Heart left ventricle (tissue), 16 donors: ENCODE measurements around the gene SGIP1. TPM values are rescaled to one million over a fixed set of nuclear protein-coding genes. Genes with fewer than 3 reads are reported as not detected.
"Not testable (repeated sequence)": the region's sequence is repeated elsewhere in the genome, so short reads cannot be mapped to it uniquely, and the experiment has no call there.

Source experiments
- ATAC-seq, 4 donors: fragments of 200-7000 bp; cut with Tn5 transposase; one replicate each; pipeline ENCODE4 v1.9.1; 2020 to 2022; ENCODE audit warnings: moderate library complexity in 4 of 4, mild to moderate bottlenecking in 3 of 4, moderate number of reproducible peaks in 1 of 4
- DNase-seq, 5 donors: peaks; one replicate each; pipeline ENCODE4 v3.0.0-alpha.2; 2020
- H3K27ac ChIP-seq, 12 donors: fragments of 200-600 bp; sonication (generic) in 4 of 12; one replicate each; pipeline versions ENCODE4 v1.5.0 to v1.8.0; 2016 to 2022; ENCODE audit warnings: mild to moderate bottlenecking in 2 of 12
- H3K27me3 ChIP-seq, 9 donors: fragments of 200-600 bp; sonication (generic) in 2 of 9; one replicate each; pipeline versions ENCODE4 v1.5.1 to v1.8.0; 2016 to 2022; ENCODE audit warnings: mild to moderate bottlenecking in 3 of 9
- H3K36me3 ChIP-seq, 9 donors: fragments of 200-600 bp; sonication (generic) in 2 of 9; one replicate each; pipeline versions ENCODE4 v1.5.0 to v1.8.0; 2018 to 2022; ENCODE audit warnings: mild to moderate bottlenecking in 2 of 9
- H3K4me1 ChIP-seq, 12 donors: fragments of 200-600 bp; sonication (generic) in 4 of 12; one replicate each; pipeline versions ENCODE4 v1.5.0 to v1.8.0; 2016 to 2022; ENCODE audit warnings: mild to moderate bottlenecking in 3 of 12
- H3K4me3 ChIP-seq, 12 donors: fragments of 200-600 bp; sonication (generic) in 4 of 12; one replicate each; pipeline versions ENCODE4 v1.5.0 to v1.8.0; 2017 to 2022; ENCODE audit warnings: mild to moderate bottlenecking in 9 of 12, moderate library complexity in 4 of 12
- H3K9me3 ChIP-seq, 12 donors: fragments of 200-600 bp; sonication (generic) in 4 of 12; one replicate each; pipeline versions ENCODE4 v1.5.0 to v1.8.0; 2016 to 2022; ENCODE audit warnings: mild to moderate bottlenecking in 1 of 12
- POLR2A ChIP-seq, 2 donors: fragments of 450-650 bp; IDR thresholded peaks; one replicate each; pipeline ENCODE4 v1.6.1; 2017; ENCODE audit warnings: antibody characterized with exemption in 2 of 2, mild to moderate bottlenecking in 2 of 2, moderate library complexity in 2 of 2
- WGBS, 4 donors: extraction: QIAGEN DNeasy Blood & Tissue Kit in 2 of 4; methylation state at CpG; one replicate each; pipeline versions ENCODE4 v1.1.5 to v1.1.7; 2013 to 2018; 5-methylcytosine and 5-hydroxymethylcytosine counted together
- intact Hi-C, 10 donors: fragments of 100-400 bp; cut with DNase I; formaldehyde crosslinking; loops; one replicate each; pipeline versions ENCODE4 v1.11.1 to v1.14.2; 2022
- polyA plus RNA-seq, 2 donors: library from polyadenylated mRNA; stranded (reverse); fragments of 200-250 nt; gene quantifications; one replicate each; pipeline ENCODE4 v1.2.3, GENCODE V29; 2013
- total RNA-seq, 9 donors: library from RNA; depleted of rRNA in 2 of 9; stranded (reverse); fragments of >200 nt in 2 of 9; fragmentation: NEBNext Ultra II Directional in 3 of 9; extraction: Animal tissue kit (Norgen Biotek cat#: 25700) in 3 of 9; gene quantifications; one replicate each; pipeline versions ENCODE4 v1.1.0 to v1.2.4, GENCODE V29; 2016 to 2023
- TF ChIP-seq, protein P1 (sequence below), 12 donors: fragments of 200-600 bp; sonication (generic) in 4 of 12; IDR thresholded peaks; one replicate each; pipeline versions ENCODE4 v1.5.0 to v1.8.0; 2018 to 2022; ENCODE audit warnings: antibody characterized with exemption in 12 of 12, mild to moderate bottlenecking in 5 of 12
- donor health status: ischemic (EF 13 %, LVEDD 7.1; RV severe dilation, severe dysfunction).
- donor health status: healthy with polysubstance abuse.
- donor health status: DM: no; HTN: yes; CAD: no.
- donor health status: DM: no; HTN: no; CAD: no.
- donor health status: ischemic (EF 25% LVEDD 6.9; RV normal size, moderate dysfunction).
- donor health status: ischemic (EF 25% LVEDD 5.7; RV mildly dilated, moderate dysfunction).
- donor health status: healthy.
- donor health status: DM: yes; HTN: yes; CAD: no.
- donor health status: ischemic (EF 35%, LVEDD 5.7; RV mildly dilated, moderate dysfunction).
- donor health status: nonischemic (EF 11% LVEDD 7.7; RV severe dilation, severe dysfunction).
- donor health status: DM: yes; HTN: yes; CAD: no.
- donor health status: PGD.
- donor health status: ischemic (EF 29% LVEDD 5.4; RV normal size, mild dysfunction).
- donor health status: nonischemic (EF 23%, LVEDD 6.1; RV moderate dilation, normal function).

SGIP1 gene
- total and polyA plus RNA-seq, 11 donors: 2.1 to 17.3 (median 5.0) TPM

DNA sequence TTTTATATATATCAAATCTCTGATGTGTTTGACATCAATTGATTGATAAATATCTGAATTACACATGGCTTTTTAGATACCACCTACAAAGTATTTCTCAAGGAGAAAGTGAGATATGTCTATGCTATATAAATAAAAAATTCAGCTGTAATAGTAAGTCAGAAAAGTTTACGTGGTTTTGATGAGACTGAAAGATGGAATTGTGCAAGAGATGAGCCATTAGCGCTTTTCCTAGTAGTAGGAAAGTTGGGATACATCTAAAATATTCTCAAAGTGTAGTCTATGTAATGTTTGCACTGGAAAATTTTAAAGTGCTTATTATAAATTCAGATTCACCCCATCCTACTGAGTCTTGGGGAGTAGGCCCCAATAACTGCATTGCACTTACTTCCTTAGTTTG is 49.1 kb downstream of the SGIP1 start:
- peaks cover 0 to 15% (median 0%) of the 10 kb centered on the region in 12 donors for H3K4me1 ChIP-seq
- H3K27ac ChIP-seq: no peak overlapping the region
- no peaks in the 10 kb centered on the region for H3K27me3 ChIP-seq
- intact Hi-C loops: no loop called here
- no peak for DNase-seq
- no peaks in the 10 kb centered on the region for H3K9me3 ChIP-seq
- no peak for TF ChIP-seq POLR2A (IDR thresholded peaks at IDR 0.05)
- TF ChIP-seq, protein P1, sequence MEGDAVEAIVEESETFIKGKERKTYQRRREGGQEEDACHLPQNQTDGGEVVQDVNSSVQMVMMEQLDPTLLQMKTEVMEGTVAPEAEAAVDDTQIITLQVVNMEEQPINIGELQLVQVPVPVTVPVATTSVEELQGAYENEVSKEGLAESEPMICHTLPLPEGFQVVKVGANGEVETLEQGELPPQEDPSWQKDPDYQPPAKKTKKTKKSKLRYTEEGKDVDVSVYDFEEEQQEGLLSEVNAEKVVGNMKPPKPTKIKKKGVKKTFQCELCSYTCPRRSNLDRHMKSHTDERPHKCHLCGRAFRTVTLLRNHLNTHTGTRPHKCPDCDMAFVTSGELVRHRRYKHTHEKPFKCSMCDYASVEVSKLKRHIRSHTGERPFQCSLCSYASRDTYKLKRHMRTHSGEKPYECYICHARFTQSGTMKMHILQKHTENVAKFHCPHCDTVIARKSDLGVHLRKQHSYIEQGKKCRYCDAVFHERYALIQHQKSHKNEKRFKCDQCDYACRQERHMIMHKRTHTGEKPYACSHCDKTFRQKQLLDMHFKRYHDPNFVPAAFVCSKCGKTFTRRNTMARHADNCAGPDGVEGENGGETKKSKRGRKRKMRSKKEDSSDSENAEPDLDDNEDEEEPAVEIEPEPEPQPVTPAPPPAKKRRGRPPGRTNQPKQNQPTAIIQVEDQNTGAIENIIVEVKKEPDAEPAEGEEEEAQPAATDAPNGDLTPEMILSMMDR (IDR thresholded peaks at IDR 0.05): no peak
- 49 to 98% (median 84%) methylated on average over 2 of the region's 2 CpGs for WGBS, 4 donors
- H3K4me3 ChIP-seq: no peak overlapping the region
- H3K36me3 ChIP-seq: no peaks in the 10 kb centered on the region
- ATAC-seq: no peak

DNA sequence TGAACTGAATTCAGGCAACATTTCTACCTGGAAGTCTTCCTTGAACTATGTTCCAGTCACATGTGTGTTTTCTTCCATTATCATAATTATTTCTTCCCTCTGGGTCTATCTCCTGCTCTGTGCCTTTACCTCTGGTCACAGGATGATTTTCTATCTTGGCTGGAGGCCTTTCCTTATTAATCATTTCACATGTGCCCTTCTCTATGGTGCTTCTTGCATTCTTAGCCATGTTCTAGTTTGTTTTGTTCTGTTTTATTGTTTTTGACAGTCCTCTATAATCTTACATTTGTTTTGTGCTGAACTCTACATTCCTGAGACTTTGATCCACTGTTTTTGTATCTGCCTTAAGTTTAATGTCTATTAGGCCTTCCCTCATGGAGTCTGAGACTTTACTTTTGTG is 51.0 kb downstream of the SGIP1 start:
- H3K4me1 ChIP-seq: peaks cover 0 to 12% (median 0%) of the 10 kb centered on the region in 12 donors
- H3K27ac ChIP-seq: no peak overlapping the region
- no peak overlapping the region for H3K4me3 ChIP-seq
- H3K36me3 ChIP-seq: no peaks in the 10 kb centered on the region
- no peaks in the 10 kb centered on the region for H3K27me3 ChIP-seq
- ATAC-seq (no peak), DNase-seq (no peak)
- TF ChIP-seq POLR2A (IDR thresholded peaks at IDR 0.05): no peak
- TF ChIP-seq, protein P1 (IDR thresholded peaks at IDR 0.05): no peak
- intact Hi-C loops: no loop called here
- no peaks in the 10 kb centered on the region for H3K9me3 ChIP-seq

DNA sequence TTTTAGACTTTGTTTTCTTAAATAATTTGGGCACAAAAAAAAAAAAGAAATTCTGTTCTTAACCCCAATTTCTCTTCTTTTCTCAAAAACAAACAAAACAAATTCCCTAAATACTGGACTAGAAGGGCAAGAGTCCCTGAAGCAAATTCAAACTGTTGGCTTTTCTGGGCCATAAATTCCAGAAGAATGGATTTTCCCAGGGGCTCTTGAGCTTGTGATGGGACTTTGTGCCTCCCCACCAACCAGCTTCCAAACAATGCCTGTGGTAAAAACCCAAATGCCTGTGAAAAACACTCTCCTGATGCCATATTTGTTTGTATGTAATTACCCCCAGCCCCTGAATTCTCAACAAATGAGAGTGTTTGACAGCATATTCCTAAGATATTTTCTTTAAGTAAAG is 55.4 kb downstream of the SGIP1 start:
- Histone ChIP-seq H3K27ac (no peak overlapping the region), H3K36me3 (peaks cover 0 to 21% (median 0%) of the 10 kb centered on the region in 9 donors), H3K9me3 (no peaks in the 10 kb centered on the region), H3K27me3 (no peaks in the 10 kb centered on the region), H3K4me1 (peaks cover 0 to 12% (median 0%) of the 10 kb centered on the region in 12 donors), H3K4me3 (no peak overlapping the region)
- DNase-seq: no peak
- intact Hi-C loops: no loop called here
- ATAC-seq: no peak
- TF ChIP-seq, protein P1 (IDR thresholded peaks at IDR 0.05): no peak
- no peak for TF ChIP-seq POLR2A (IDR thresholded peaks at IDR 0.05)

DNA sequence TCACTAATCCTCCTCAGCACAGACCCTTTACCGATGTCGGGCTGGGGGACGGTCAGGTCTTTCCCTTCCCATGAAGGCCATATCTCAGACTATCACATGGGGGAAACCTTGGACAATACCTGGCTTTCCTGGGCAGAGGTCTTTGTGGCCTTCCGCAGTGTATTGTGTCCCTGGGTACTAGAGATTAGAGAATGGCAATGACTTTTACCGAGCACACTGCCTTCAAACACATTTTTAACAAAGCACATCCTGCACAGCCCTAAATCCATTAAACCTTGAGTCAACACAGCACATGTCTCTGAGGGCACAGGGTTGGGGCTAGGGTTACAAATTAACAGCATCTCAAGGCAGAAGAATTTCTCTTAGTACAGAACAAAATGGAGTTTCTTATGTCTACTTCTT is 58.2 kb downstream of the SGIP1 start:
- 74 to 82% (median 78%) methylated on average over 5 of the region's 5 CpGs for WGBS, 4 donors

DNA sequence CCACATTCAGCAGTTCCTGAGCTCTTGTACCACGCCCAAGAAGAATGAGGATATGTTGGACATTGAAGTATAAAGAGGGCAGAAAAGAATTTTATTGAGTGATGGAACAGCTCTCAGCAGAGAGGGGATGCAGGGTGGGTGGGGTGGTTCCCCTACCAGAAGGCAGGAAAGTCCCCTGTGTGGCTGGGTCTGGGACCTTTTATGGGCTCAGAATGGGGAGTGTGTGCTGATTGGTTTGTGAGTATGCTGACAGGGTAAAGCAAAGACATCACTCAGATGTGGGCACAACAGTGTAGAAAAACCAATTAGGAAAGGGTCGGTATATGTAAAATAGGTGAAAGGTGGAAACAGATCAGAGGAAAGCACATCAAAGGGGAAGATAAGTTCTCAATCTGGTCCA is 62.2 kb downstream of the SGIP1 start:
- H3K4me3 ChIP-seq: no peak overlapping the region
- TF ChIP-seq, protein P1 (IDR thresholded peaks at IDR 0.05): no peak
- TF ChIP-seq POLR2A (IDR thresholded peaks at IDR 0.05): no peak
- intact Hi-C loops: no loop called here
- no peak for ATAC-seq
- no peaks in the 10 kb centered on the region for H3K27me3 ChIP-seq
- H3K9me3 ChIP-seq: peaks cover 0 to 11% (median 2%) of the 10 kb centered on the region in 12 donors
- H3K36me3 ChIP-seq: peaks cover 0 to 18% (median 0%) of the 10 kb centered on the region in 9 donors
- no peak overlapping the region for H3K27ac ChIP-seq
- no peak for DNase-seq
- WGBS, 4 donors: 96 to 99% (median 98%) methylated on average over 2 of the region's 2 CpGs
- H3K4me1 ChIP-seq: peaks cover 0 to 16% (median 0%) of the 10 kb centered on the region in 12 donors

More for the DNA sequence above, 58.2 kb downstream of the SGIP1 start:
- H3K27me3 ChIP-seq, ATAC-seq, intact Hi-C loops, H3K4me3 ChIP-seq, DNase-seq, H3K27ac ChIP-seq, H3K4me1 ChIP-seq: not testable (repeated sequence)
- H3K9me3 ChIP-seq: peaks cover 0 to 11% (median 2%) of the 10 kb centered on the region in 12 donors
- peaks cover 0 to 26% (median 0%) of the 10 kb centered on the region in 9 donors for H3K36me3 ChIP-seq
